Fibroblast of lung (primary cell): ENCODE measurements around the gene TMTC4. TPM values are rescaled to one million over a fixed set of nuclear protein-coding genes. Genes with fewer than 3 reads are reported as not detected.
A peak's percentile ranks its signal among the peaks of the same experiment; 100 is the strongest.

ENCODE experiments used
- DNase-seq, 2 donors: peaks; one replicate each; pipeline versions ENCODE4 v3.0.0 to v3.0.0-alpha.2; 2010; ENCODE audit warnings: low read depth in 2 of 2
- H2AFZ ChIP-seq: 2 replicates; pipeline ENCODE4 v1.5.1; 2012; ENCODE audit warnings: low read length, control low read depth, inconsistent platforms
- H3K27ac ChIP-seq: 2 replicates; pipeline ENCODE4 v1.5.1; 2011; ENCODE audit warnings: low read length, control low read depth; ENCODE audit not compliant: insufficient read depth
- H3K27me3 ChIP-seq: 2 replicates; pipeline ENCODE4 v1.5.1; 2011; ENCODE audit warnings: mild to moderate bottlenecking, low read length; ENCODE audit not compliant: control insufficient read depth, insufficient read depth
- H3K36me3 ChIP-seq: 2 replicates; pipeline ENCODE4 v1.5.1; 2011; ENCODE audit warnings: low read length; ENCODE audit not compliant: control insufficient read depth, insufficient read depth
- H3K4me1 ChIP-seq: 2 replicates; pipeline ENCODE4 v1.5.1; 2011; ENCODE audit warnings: low read length; ENCODE audit not compliant: control insufficient read depth, insufficient read depth; ENCODE audit errors: extremely low read depth
- H3K4me2 ChIP-seq: 2 replicates; pipeline ENCODE4 v1.5.1; 2011; ENCODE audit warnings: low read length, control low read depth; ENCODE audit not compliant: insufficient read depth; ENCODE audit errors: extremely low read depth
- H3K4me3 ChIP-seq, 4 experiments: fragments of 200-600 bp in 1 of 4; sonication (generic) in 1 of 4; replicated peaks in 1 of 4; 2 replicates each; pipeline ENCODE4 v1.5.1; 2011 to 2016; ENCODE audit warnings: low read length in 4 of 4, low read depth in 3 of 4, mild to moderate bottlenecking in 3 of 4, control low read depth in 2 of 4, inconsistent platforms in 1 of 4, mixed read lengths in 1 of 4; ENCODE audit not compliant: insufficient read depth in 1 of 4; ENCODE audit errors: control extremely low read depth in 1 of 4
- H3K79me2 ChIP-seq: 2 replicates; pipeline ENCODE4 v1.5.1; 2012; ENCODE audit warnings: mild to moderate bottlenecking, low read length, inconsistent platforms; ENCODE audit not compliant: control insufficient read depth, insufficient read depth
- H3K9ac ChIP-seq: 2 replicates; pipeline ENCODE4 v1.5.1; 2011; ENCODE audit warnings: mild to moderate bottlenecking, low read length, control low read depth; ENCODE audit not compliant: insufficient read depth
- H3K9me3 ChIP-seq: 2 replicates; pipeline ENCODE4 v1.5.1; 2012; ENCODE audit warnings: low read depth, low read length; ENCODE audit not compliant: control insufficient read depth, insufficient read depth
- H4K20me1 ChIP-seq: 2 replicates; pipeline ENCODE4 v1.5.1; 2011; ENCODE audit warnings: low read length; ENCODE audit not compliant: control insufficient read depth, insufficient read depth; ENCODE audit errors: extremely low read depth
- EZH2 ChIP-seq: IDR thresholded peaks from 2 replicates; pipeline ENCODE4 v1.5.1; 2012; ENCODE audit warnings: low read length, control low read depth, mild to moderate bottlenecking; ENCODE audit errors: missing control alignments
- polyA plus RNA-seq, 2 donors: library from polyadenylated mRNA; depleted of rRNA in 1 of 2; stranded (reverse) in 1 of 2; unstranded in 1 of 2; fragments of >200 nt; gene quantifications; 2 replicates each; pipeline ENCODE4 v1.2.1, GENCODE V29; 2011 to 2012; ENCODE audit warnings: missing spikeins in 1 of 2
- total RNA-seq: library from RNA; depleted of rRNA; stranded (reverse); fragments of >200 nt; gene quantifications from 2 replicates; pipeline ENCODE4 v1.2.1, GENCODE V29; 2014
- TF ChIP-seq, protein P1 (sequence below), 2 donors: IDR thresholded peaks in 1 of 2; conservative IDR thresholded peaks in 1 of 2; 1 replicate in 1 of 2; 2 replicates in 1 of 2; pipeline ENCODE4 v1.5.1; 2011 to 2012; ENCODE audit warnings: low read length in 2 of 2, control low read depth in 1 of 2, inconsistent platforms in 1 of 2, low read depth in 1 of 2, mild to moderate bottlenecking in 1 of 2

The TMTC4 gene
- total and polyA plus RNA-seq, 2 donors (not counting 1 experiment from before 2014, with no cell fraction given) = 5.5 to 19.5 TPM

DNA sequence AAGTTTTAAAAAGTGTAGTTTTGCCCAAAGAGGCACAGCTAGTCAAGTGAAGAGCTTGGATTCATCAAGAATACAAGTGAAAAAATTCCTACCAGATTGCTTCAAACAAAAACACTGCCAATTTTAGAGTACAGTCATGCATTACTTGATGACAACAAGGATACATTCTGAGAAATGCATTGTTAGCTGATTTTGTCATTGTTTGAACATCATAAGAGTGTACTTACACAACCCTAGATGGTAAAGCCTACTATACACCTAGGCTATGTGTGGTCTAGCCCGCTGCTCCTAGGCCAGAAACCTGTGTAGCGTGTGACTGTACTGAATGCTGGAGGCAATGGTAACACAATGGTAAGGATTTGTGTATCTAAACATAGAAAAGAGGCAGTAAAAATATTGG is 41.1 kb downstream of the TMTC4 start:
- no peak overlapping the region for H3K9ac ChIP-seq
- H3K27ac ChIP-seq = peak overlapping the region; percentile 41
- H3K4me3 ChIP-seq = no peak overlapping the region
- H2AFZ ChIP-seq = no peak overlapping the region
- H3K27me3 ChIP-seq = no peaks in the 10 kb centered on the region
- H3K9me3 ChIP-seq = no peaks in the 10 kb centered on the region
- TF ChIP-seq, protein P1, sequence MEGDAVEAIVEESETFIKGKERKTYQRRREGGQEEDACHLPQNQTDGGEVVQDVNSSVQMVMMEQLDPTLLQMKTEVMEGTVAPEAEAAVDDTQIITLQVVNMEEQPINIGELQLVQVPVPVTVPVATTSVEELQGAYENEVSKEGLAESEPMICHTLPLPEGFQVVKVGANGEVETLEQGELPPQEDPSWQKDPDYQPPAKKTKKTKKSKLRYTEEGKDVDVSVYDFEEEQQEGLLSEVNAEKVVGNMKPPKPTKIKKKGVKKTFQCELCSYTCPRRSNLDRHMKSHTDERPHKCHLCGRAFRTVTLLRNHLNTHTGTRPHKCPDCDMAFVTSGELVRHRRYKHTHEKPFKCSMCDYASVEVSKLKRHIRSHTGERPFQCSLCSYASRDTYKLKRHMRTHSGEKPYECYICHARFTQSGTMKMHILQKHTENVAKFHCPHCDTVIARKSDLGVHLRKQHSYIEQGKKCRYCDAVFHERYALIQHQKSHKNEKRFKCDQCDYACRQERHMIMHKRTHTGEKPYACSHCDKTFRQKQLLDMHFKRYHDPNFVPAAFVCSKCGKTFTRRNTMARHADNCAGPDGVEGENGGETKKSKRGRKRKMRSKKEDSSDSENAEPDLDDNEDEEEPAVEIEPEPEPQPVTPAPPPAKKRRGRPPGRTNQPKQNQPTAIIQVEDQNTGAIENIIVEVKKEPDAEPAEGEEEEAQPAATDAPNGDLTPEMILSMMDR (conservative IDR thresholded peaks at IDR 0.05 in 1 of 2, IDR thresholded peaks at IDR 0.05 in 1 of 2; ENCODE audit: low read depth in 1 of 2, low read length in 2 of 2) = no peak
- no peak for TF ChIP-seq EZH2
- H4K20me1 ChIP-seq = no peaks in the 10 kb centered on the region
- H3K79me2 ChIP-seq = no peaks in the 10 kb centered on the region
- H3K4me2 ChIP-seq = peak overlapping the region; percentile 9
- H3K36me3 ChIP-seq = no peaks in the 10 kb centered on the region
- DNase-seq = peak; percentile 86 to 99
- peaks cover 2% of the 10 kb centered on the region for H3K4me1 ChIP-seq

DNA sequence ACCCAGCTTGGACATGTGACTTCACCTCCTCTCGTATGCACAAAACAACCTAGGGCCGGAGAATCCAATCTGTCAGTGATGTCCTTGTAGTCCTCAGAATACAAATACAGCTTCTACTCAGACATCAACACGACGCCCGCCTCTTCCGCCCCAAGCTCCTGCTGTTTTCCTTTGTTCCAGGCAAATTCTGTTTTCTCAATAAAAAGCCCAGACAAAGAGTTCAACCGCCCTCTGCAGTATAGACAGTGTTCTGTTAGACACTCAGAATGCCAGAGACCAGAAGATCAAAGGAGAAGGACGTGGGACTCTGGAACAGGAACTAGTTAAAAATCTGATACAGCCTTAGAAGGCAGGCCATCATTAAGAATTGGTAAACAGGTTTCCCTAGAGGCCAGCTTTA is 44.0 kb downstream of the TMTC4 start:
- no peaks in the 10 kb centered on the region for H3K27me3 ChIP-seq
- no peaks in the 10 kb centered on the region for H3K9me3 ChIP-seq
- no peaks in the 10 kb centered on the region for H4K20me1 ChIP-seq
- H2AFZ ChIP-seq = no peak overlapping the region
- H3K4me3 ChIP-seq = no peak overlapping the region
- H3K36me3 ChIP-seq = no peaks in the 10 kb centered on the region
- H3K4me2 ChIP-seq = no peak overlapping the region
- peaks cover 2% of the 10 kb centered on the region for H3K4me1 ChIP-seq
- TF ChIP-seq, protein P1 (conservative IDR thresholded peaks at IDR 0.05 in 1 of 2, IDR thresholded peaks at IDR 0.05 in 1 of 2; ENCODE audit: low read depth in 1 of 2, low read length in 2 of 2) = no peak
- TF ChIP-seq EZH2 = no peak
- DNase-seq = no peak
- no peak overlapping the region for H3K9ac ChIP-seq
- no peaks in the 10 kb centered on the region for H3K79me2 ChIP-seq
- H3K27ac ChIP-seq = no peak overlapping the region

DNA sequence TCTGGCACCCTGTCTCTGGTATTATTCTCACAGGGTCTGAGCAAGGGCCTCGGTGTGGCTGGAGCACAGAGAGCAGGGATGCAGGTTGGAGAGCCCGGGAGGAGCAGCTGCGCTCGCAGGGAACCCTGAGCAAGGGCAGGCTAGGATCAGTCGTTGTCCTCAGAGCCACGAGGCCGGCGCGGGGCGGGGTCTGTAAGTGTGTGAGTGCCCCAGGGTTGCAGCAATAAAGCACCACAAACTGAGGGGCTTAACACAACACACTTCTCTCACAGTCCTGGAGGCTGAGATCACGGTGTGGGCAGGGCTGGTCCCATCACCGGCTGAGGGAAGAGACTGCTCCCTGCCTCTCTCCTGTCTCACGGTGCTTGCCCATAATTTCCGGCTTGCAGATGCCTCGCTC is 47.5 kb downstream of the TMTC4 start:
- no peaks in the 10 kb centered on the region for H3K9me3 ChIP-seq
- H3K4me2 ChIP-seq = no peak overlapping the region
- H3K4me1 ChIP-seq = no peaks in the 10 kb centered on the region
- no peaks in the 10 kb centered on the region for H4K20me1 ChIP-seq
- TF ChIP-seq EZH2 = no peak
- TF ChIP-seq, protein P1 (conservative IDR thresholded peaks at IDR 0.05 in 1 of 2, IDR thresholded peaks at IDR 0.05 in 1 of 2; ENCODE audit: low read depth in 1 of 2, low read length in 2 of 2) = no peak
- no peak for DNase-seq
- H3K36me3 ChIP-seq = no peaks in the 10 kb centered on the region
- H2AFZ ChIP-seq = no peak overlapping the region
- H3K79me2 ChIP-seq = no peaks in the 10 kb centered on the region
- H3K27ac ChIP-seq = no peak overlapping the region
- H3K4me3 ChIP-seq = no peak overlapping the region
- H3K27me3 ChIP-seq = no peaks in the 10 kb centered on the region
- no peak overlapping the region for H3K9ac ChIP-seq
